OCI-LY1 (cell line): Measurements from ENCODE around the gene RAB11FIP4.

ENCODE experiments used
- H2AFZ ChIP-seq: fragments of 200-600 bp; sonication (generic), shearing (Covaris generic); 2 replicates; pipeline ENCODE4 v1.6.0; 2014; ENCODE audit warnings: antibody characterized with exemption, mild to moderate bottlenecking, low read length
- H3F3A ChIP-seq: fragments of 200-600 bp; sonication (generic), shearing (Covaris generic); 2 replicates; pipeline ENCODE4 v1.6.0; 2014; ENCODE audit warnings: mild to moderate bottlenecking, antibody characterized with exemption, low read length, moderate library complexity; ENCODE audit not compliant: insufficient read depth
- H3K27ac ChIP-seq: fragments of 200-600 bp; sonication (generic); 2 replicates; pipeline ENCODE4 v1.5.1; 2014; ENCODE audit warnings: low read length, mixed run types, mild to moderate bottlenecking, low read depth; ENCODE audit not compliant: poor library complexity, severe bottlenecking
- H3K27me3 ChIP-seq: fragments of 200-600 bp; sonication (generic); 2 replicates; pipeline ENCODE4 v1.6.0; 2014; ENCODE audit warnings: antibody characterized with exemption, mild to moderate bottlenecking, low read length, moderate library complexity; ENCODE audit not compliant: insufficient read depth
- H3K36me3 ChIP-seq: fragments of 200-600 bp; sonication (generic); 2 replicates; pipeline ENCODE4 v1.6.1; 2014; ENCODE audit warnings: mild to moderate bottlenecking, antibody characterized with exemption, low read length, moderate library complexity, mixed read lengths; ENCODE audit not compliant: insufficient read depth
- H3K4me1 ChIP-seq: fragments of 200-600 bp; sonication (generic); 2 replicates; pipeline ENCODE4 v1.5.1; 2014; ENCODE audit warnings: mild to moderate bottlenecking, low read length, moderate library complexity; ENCODE audit not compliant: insufficient read depth, severe bottlenecking
- H3K4me2 ChIP-seq: fragments of 200-600 bp; sonication (generic), shearing (Covaris generic); 2 replicates; pipeline ENCODE4 v1.6.1; 2014; ENCODE audit warnings: low read length
- H3K4me3 ChIP-seq: fragments of 200-600 bp; sonication (generic); 2 replicates; pipeline ENCODE4 v1.5.1; 2014; ENCODE audit warnings: low read length, low read depth, mild to moderate bottlenecking, mixed read lengths; ENCODE audit not compliant: poor library complexity, severe bottlenecking
- H3K79me2 ChIP-seq: fragments of 200-600 bp; shearing (Covaris generic); 2 replicates; pipeline ENCODE4 v1.6.1; 2016; ENCODE audit warnings: mixed run types, low read length, mixed read lengths; ENCODE audit not compliant: insufficient read depth
- H3K9ac ChIP-seq: fragments of 200-600 bp; sonication (generic), shearing (Covaris generic); 2 replicates; pipeline ENCODE4 v1.6.1; 2014; ENCODE audit warnings: mild to moderate bottlenecking, low read length, mixed read lengths
- H3K9me2 ChIP-seq: fragments of 200-600 bp; sonication (generic), shearing (Covaris generic); 2 replicates; pipeline ENCODE4 v1.6.1; 2014; ENCODE audit warnings: low read depth, mild to moderate bottlenecking, low read length, mixed read lengths
- H3K9me3 ChIP-seq: fragments of 200-600 bp; shearing (Covaris generic); 2 replicates; pipeline ENCODE4 v1.6.1; 2014; ENCODE audit warnings: low read length, mixed read lengths
- H4K20me1 ChIP-seq: fragments of 200-600 bp; sonication (generic), shearing (Covaris generic); 2 replicates; pipeline ENCODE4 v1.6.0; 2016; ENCODE audit warnings: mild to moderate bottlenecking, low read length; ENCODE audit not compliant: insufficient read depth
- CTCF ChIP-seq: fragments of 200-600 bp; sonication (generic), shearing (Covaris generic); IDR thresholded peaks from 2 replicates; pipeline ENCODE4 v1.5.1; 2017; ENCODE audit warnings: mild to moderate bottlenecking, antibody characterized with exemption, low read length, moderate library complexity, mixed read lengths
- EZH2 ChIP-seq: fragments of 200-600 bp; sonication (generic), shearing (Covaris generic); IDR thresholded peaks from 2 replicates; pipeline ENCODE4 v1.8.0; 2017; ENCODE audit warnings: borderline replicate concordance, mixed run types, mild to moderate bottlenecking, antibody characterized with exemption, low read length, moderate library complexity, mixed read lengths

The RAB11FIP4 gene

GRCh38 chr17:31462261-31462660 is 70.8 kb downstream of the RAB11FIP4 start:
- Histone ChIP-seq H3K9ac (no peak overlapping the region), H3K9me2 (no peaks in the 10 kb centered on the region), H3K9me3 (no peaks in the 10 kb centered on the region), H3K36me3 (no peaks in the 10 kb centered on the region), H3K4me1 (no peaks in the 10 kb centered on the region), H3F3A (no peaks in the 10 kb centered on the region), H3K27ac (no peak overlapping the region), H3K4me3 (no peak overlapping the region), H3K4me2 (no peak overlapping the region), H4K20me1 (no peaks in the 10 kb centered on the region), H3K27me3 (0 out of 2 replicates have a peak, but pooled peaks cover 6% of the 10 kb centered on the region), H2AFZ (no peak overlapping the region), H3K79me2 (no peaks in the 10 kb centered on the region)
- TF ChIP-seq CTCF (no peak), EZH2 (no peak)

- TF ChIP-seq EZH2 (no peak), CTCF (no peak)
- H3K36me3 ChIP-seq, result no peaks in the 10 kb centered on the region
- no peak overlapping the region for H3K4me2 ChIP-seq
- H2AFZ ChIP-seq, result no peak overlapping the region
- H3K9me2 ChIP-seq, result no peaks in the 10 kb centered on the region
- no peaks in the 10 kb centered on the region for H3K27me3 ChIP-seq
- no peak overlapping the region for H3K9ac ChIP-seq
- no peak overlapping the region for H3K27ac ChIP-seq
- H3K79me2 ChIP-seq, result no peaks in the 10 kb centered on the region
- no peaks in the 10 kb centered on the region for H3F3A ChIP-seq
- no peaks in the 10 kb centered on the region for H3K4me1 ChIP-seq
- no peak overlapping the region for H3K4me3 ChIP-seq
- no peaks in the 10 kb centered on the region for H4K20me1 ChIP-seq
- no peaks in the 10 kb centered on the region for H3K9me3 ChIP-seq
Measured at GRCh38 chr17:31466096-31466760, 74.8 kb downstream of the RAB11FIP4 start.

GRCh38 chr17:31467502-31468256 is 76.2 kb downstream of the RAB11FIP4 start:
- H2AFZ ChIP-seq, result no peak overlapping the region
- no peak overlapping the region for H3K9ac ChIP-seq
- no peaks in the 10 kb centered on the region for H4K20me1 ChIP-seq
- H3K36me3 ChIP-seq, result no peaks in the 10 kb centered on the region
- H3K79me2 ChIP-seq, result no peaks in the 10 kb centered on the region
- no peak overlapping the region for H3K27ac ChIP-seq
- H3K27me3 ChIP-seq, result no peaks in the 10 kb centered on the region
- H3K4me2 ChIP-seq, result no peak overlapping the region
- no peaks in the 10 kb centered on the region for H3F3A ChIP-seq
- no peaks in the 10 kb centered on the region for H3K9me3 ChIP-seq
- H3K9me2 ChIP-seq, result no peaks in the 10 kb centered on the region
- TF ChIP-seq CTCF, result no peak
- no peak for TF ChIP-seq EZH2
- H3K4me1 ChIP-seq, result no peaks in the 10 kb centered on the region
- no peak overlapping the region for H3K4me3 ChIP-seq
